Neural progenitor cell (in vitro differentiated cells): ENCODE measurements around the gene ITGA6. TPM values are rescaled to one million over a fixed set of nuclear protein-coding genes. Genes with fewer than 3 reads are reported as not detected.

Source experiments
- DNase-seq: peaks from one replicate; pipeline ENCODE4 v3.0.0-alpha.2; 2016; ENCODE audit warnings: low spot score
- H2AFZ ChIP-seq: fragments of 200-600 bp; sonication (generic); replicated peaks from 2 replicates; pipeline ENCODE4 v1.6.1; 2016; ENCODE audit warnings: antibody characterized with exemption
- H3F3A ChIP-seq: fragments of 200-600 bp; sonication (generic); 2 replicates; pipeline ENCODE4 v1.6.1; 2016; ENCODE audit warnings: antibody characterized with exemption, low read depth
- H3K27ac ChIP-seq: fragments of 200-600 bp; sonication (generic); 2 replicates; pipeline ENCODE4 v1.5.1; 2016; ENCODE audit warnings: mild to moderate bottlenecking
- H3K27me3 ChIP-seq: fragments of 200-600 bp; sonication (generic); 2 replicates; pipeline ENCODE4 v1.6.1; 2016; ENCODE audit warnings: mild to moderate bottlenecking, moderate library complexity
- H3K36me3 ChIP-seq: fragments of 200-600 bp; sonication (generic); 2 replicates; pipeline ENCODE4 v1.5.1; 2016
- H3K4me1 ChIP-seq: fragments of 200-600 bp; sonication (generic); 2 replicates; pipeline ENCODE4 v1.6.1; 2016; ENCODE audit warnings: mixed run types
- H3K4me2 ChIP-seq: fragments of 200-600 bp; sonication (generic); 2 replicates; pipeline ENCODE4 v1.6.1; 2016
- H3K4me3 ChIP-seq: fragments of 200-600 bp; sonication (generic); 2 replicates; pipeline ENCODE4 v1.5.1; 2016
- H3K79me2 ChIP-seq: fragments of 200-600 bp; sonication (generic); 2 replicates; pipeline ENCODE4 v1.6.1; 2016; ENCODE audit warnings: low read depth
- H3K9ac ChIP-seq: fragments of 200-600 bp; sonication (generic); 2 replicates; pipeline ENCODE4 v1.6.1; 2016
- H3K9me3 ChIP-seq: fragments of 200-600 bp; sonication (generic); 2 replicates; pipeline ENCODE4 v1.5.1; 2016; ENCODE audit warnings: low read depth
- H4K20me1 ChIP-seq: fragments of 200-600 bp; sonication (generic); 2 replicates; pipeline ENCODE4 v1.6.1; 2016; ENCODE audit warnings: low read depth
- H3K27ac Mint-ChIP-seq: 3 replicates; pipeline ENCODE4 v1.8.0; 2021; ENCODE audit warnings: mixed read lengths
- H3K27me3 Mint-ChIP-seq: 2 replicates; pipeline ENCODE4 v1.8.0; 2022; ENCODE audit warnings: low read depth, mild to moderate bottlenecking, inconsistent platforms, moderate library complexity, mixed read lengths; ENCODE audit not compliant: insufficient read depth
- H3K36me3 Mint-ChIP-seq: 3 replicates; pipeline ENCODE4 v1.8.0; 2021; ENCODE audit warnings: mixed read lengths
- H3K4me1 Mint-ChIP-seq: 3 replicates; pipeline ENCODE4 v1.8.0; 2021; ENCODE audit warnings: mixed read lengths
- H3K4me3 Mint-ChIP-seq: 3 replicates; pipeline ENCODE4 v1.8.0; 2021; ENCODE audit warnings: mild to moderate bottlenecking, moderate library complexity, mixed read lengths
- H3K9me3 Mint-ChIP-seq: 3 replicates; pipeline ENCODE4 v1.8.0; 2020; ENCODE audit warnings: mixed read lengths
- CTCF ChIP-seq: fragments of 200-600 bp; sonication (generic); IDR thresholded peaks from 2 replicates; pipeline ENCODE4 v1.5.1; 2017; ENCODE audit warnings: antibody characterized with exemption, mild to moderate bottlenecking
- EZH2 ChIP-seq: fragments of 200-600 bp; sonication (generic); IDR thresholded peaks from 2 replicates; pipeline ENCODE4 v1.6.1; 2017; ENCODE audit warnings: antibody characterized with exemption, mild to moderate bottlenecking, moderate library complexity
- EZH2phosphoT487 ChIP-seq: fragments of 200-600 bp; sonication (generic); IDR thresholded peaks from 2 replicates; pipeline ENCODE4 v1.6.1; 2017; ENCODE audit warnings: antibody characterized with exemption
- total RNA-seq: library from RNA; depleted of rRNA; stranded (reverse); fragments of >200 nt; gene quantifications from 2 replicates; pipeline ENCODE4 v1.2.3, GENCODE V29; 2015; ENCODE audit warnings: low replicate concordance

The ITGA6 gene
- total RNA-seq, 1 donor from 2014 or later, result 161 TPM

- H3K4me1 Mint-ChIP-seq, result peaks cover 26% of the 10 kb centered on the region
- Histone ChIP-seq H3K4me1 (peaks cover 31% of the 10 kb centered on the region), H3K4me3 (no peak overlapping the region), H3F3A (peaks cover 10% of the 10 kb centered on the region), H3K27ac (no peak overlapping the region), H3K9me3 (no peaks in the 10 kb centered on the region), H3K79me2 (peaks cover 14% of the 10 kb centered on the region), H4K20me1 (peaks cover 13% of the 10 kb centered on the region), H3K9ac (no peak overlapping the region), H2AFZ (no peak overlapping the region), H3K36me3 (no peaks in the 10 kb centered on the region), H3K4me2 (no peak overlapping the region), H3K27me3 (peaks cover 23% of the 10 kb centered on the region)
- peaks cover 3% of the 10 kb centered on the region for H3K9me3 Mint-ChIP-seq
- peaks cover under 1% of the 10 kb centered on the region for H3K27me3 Mint-ChIP-seq
- H3K36me3 Mint-ChIP-seq, result peaks cover 5% of the 10 kb centered on the region
- no peak overlapping the region for H3K27ac Mint-ChIP-seq
- no peak for DNase-seq
- TF ChIP-seq EZH2phosphoT487 (no peak), CTCF (no peak)
- H3K4me3 Mint-ChIP-seq, result no peak overlapping the region
Measured at GRCh38 chr2:172552547-172553291, 125.3 kb downstream of the ITGA6 start.

- Histone ChIP-seq H4K20me1 (peaks cover 28% of the 10 kb centered on the region), H2AFZ (peak overlapping the region; percentile 90), H3K79me2 (peaks cover 24% of the 10 kb centered on the region), H3F3A (peaks cover 14% of the 10 kb centered on the region), H3K9ac (no peak overlapping the region), H3K4me1 (peaks cover 36% of the 10 kb centered on the region), H3K4me3 (peak overlapping the region; percentile 69), H3K27me3 (peaks cover 23% of the 10 kb centered on the region), H3K4me2 (peak overlapping the region; percentile 94), H3K9me3 (no peaks in the 10 kb centered on the region), H3K36me3 (no peaks in the 10 kb centered on the region), H3K27ac (no peak overlapping the region)
- Mint-ChIP-seq H3K9me3 (no peaks in the 10 kb centered on the region), H3K4me3 (peak overlapping the region; percentile 91), H3K36me3 (peaks cover 7% of the 10 kb centered on the region), H3K27ac (no peak overlapping the region), H3K4me1 (peaks cover 36% of the 10 kb centered on the region), H3K27me3 (no peaks in the 10 kb centered on the region)
- TF ChIP-seq CTCF (no peak), EZH2phosphoT487 (no peak), EZH2 (no peak)
- DNase-seq, result no peak
Measured at GRCh38 chr2:172554352-172555271, 127.2 kb downstream of the ITGA6 start.

GRCh38 chr2:172555272-172555521, 127.8 kb downstream of the ITGA6 start:
- Mint-ChIP-seq H3K27ac (peak overlapping the region; percentile 35), H3K4me3 (peak overlapping the region; percentile 91), H3K36me3 (peaks cover 7% of the 10 kb centered on the region), H3K27me3 (no peaks in the 10 kb centered on the region), H3K9me3 (no peaks in the 10 kb centered on the region), H3K4me1 (peaks cover 36% of the 10 kb centered on the region)
- no peak for DNase-seq
- Histone ChIP-seq H3K4me1 (peaks cover 32% of the 10 kb centered on the region), H3F3A (peaks cover 14% of the 10 kb centered on the region), H3K27me3 (peaks cover 23% of the 10 kb centered on the region), H2AFZ (peak overlapping the region; percentile 90), H3K4me3 (peak overlapping the region; percentile 69), H4K20me1 (peaks cover 34% of the 10 kb centered on the region), H3K9me3 (no peaks in the 10 kb centered on the region), H3K27ac (no peak overlapping the region), H3K4me2 (peak overlapping the region; percentile 94), H3K9ac (no peak overlapping the region), H3K79me2 (peaks cover 24% of the 10 kb centered on the region), H3K36me3 (no peaks in the 10 kb centered on the region)
- no peak for TF ChIP-seq EZH2phosphoT487
- TF ChIP-seq CTCF, result no peak
- no peak for TF ChIP-seq EZH2

Other genes with a start within 250 kb of the ITGA6 start
- 65.2 and 66.5 TPM in 2 replicates for gene PDK1, start 128.5 kb downstream of the ITGA6 start, total RNA-seq